ENCODE data around the gene ADAM21.
"Not testable (repeated sequence)": the region's sequence is repeated elsewhere in the genome, so short reads cannot be mapped to it uniquely, and the experiment has no call there.

The ADAM21 gene

DNA sequence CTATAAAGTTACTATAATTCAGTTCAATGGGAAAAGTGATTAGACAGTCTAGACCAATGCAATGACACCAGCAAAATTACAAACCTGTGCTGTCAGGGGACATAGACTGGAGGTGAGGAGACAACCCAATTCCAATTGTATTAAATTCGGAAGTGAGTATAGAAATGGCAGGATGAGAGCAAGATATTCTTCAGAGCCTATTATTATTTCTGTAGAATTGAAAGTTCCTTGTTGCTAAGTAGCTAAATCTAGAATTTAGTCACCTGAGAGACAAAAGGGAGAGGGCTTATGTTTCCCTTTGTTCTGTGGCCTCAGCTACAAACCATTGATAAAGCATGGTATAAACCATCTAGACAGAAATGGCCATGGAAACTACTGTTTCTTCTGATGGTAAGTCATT, at the start of gene ADAM21:
TSS of gene ADAM21 (plus strand) at position 301 of the 400 bp plus-strand sequence. CDS start 5,326 bp downstream, outside the sequence.
- H3K4me3 ChIP-seq (ENCODE audit: low read depth, low read length), result no peak within 1 kb of the TSS
- TF ChIP-seq, protein P1, sequence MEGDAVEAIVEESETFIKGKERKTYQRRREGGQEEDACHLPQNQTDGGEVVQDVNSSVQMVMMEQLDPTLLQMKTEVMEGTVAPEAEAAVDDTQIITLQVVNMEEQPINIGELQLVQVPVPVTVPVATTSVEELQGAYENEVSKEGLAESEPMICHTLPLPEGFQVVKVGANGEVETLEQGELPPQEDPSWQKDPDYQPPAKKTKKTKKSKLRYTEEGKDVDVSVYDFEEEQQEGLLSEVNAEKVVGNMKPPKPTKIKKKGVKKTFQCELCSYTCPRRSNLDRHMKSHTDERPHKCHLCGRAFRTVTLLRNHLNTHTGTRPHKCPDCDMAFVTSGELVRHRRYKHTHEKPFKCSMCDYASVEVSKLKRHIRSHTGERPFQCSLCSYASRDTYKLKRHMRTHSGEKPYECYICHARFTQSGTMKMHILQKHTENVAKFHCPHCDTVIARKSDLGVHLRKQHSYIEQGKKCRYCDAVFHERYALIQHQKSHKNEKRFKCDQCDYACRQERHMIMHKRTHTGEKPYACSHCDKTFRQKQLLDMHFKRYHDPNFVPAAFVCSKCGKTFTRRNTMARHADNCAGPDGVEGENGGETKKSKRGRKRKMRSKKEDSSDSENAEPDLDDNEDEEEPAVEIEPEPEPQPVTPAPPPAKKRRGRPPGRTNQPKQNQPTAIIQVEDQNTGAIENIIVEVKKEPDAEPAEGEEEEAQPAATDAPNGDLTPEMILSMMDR (IDR thresholded peaks at IDR 0.05; ENCODE audit: low read depth, low read length), result no peak

- H3K4me3 ChIP-seq (ENCODE audit: low read depth, low read length), result not testable (repeated sequence)
Observed at GRCh38 chr14:70403335-70403734, 48.6 kb upstream of the ADAM21 start.

DNA sequence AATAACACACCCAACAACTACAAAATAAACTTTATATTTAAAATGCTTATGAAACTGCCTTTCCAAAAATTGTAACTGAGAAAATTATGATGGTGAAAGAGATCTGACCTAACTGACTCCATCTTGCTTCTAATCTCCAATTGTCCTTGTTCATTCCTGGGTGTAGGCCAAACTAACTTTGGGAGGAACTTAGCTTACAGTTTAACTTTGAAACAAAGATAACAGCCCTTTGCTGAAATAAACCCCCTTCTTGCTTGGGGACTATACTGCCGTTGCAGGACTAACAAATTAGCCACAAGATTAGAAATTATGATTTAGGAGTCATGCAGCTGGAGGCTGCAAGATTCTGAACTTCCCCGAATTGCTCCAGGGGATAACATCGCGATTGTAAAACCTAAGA, 45.8 kb upstream of the ADAM21 start:
- H3K4me3 ChIP-seq (ENCODE audit: low read depth, low read length), result not testable (repeated sequence)

DNA sequence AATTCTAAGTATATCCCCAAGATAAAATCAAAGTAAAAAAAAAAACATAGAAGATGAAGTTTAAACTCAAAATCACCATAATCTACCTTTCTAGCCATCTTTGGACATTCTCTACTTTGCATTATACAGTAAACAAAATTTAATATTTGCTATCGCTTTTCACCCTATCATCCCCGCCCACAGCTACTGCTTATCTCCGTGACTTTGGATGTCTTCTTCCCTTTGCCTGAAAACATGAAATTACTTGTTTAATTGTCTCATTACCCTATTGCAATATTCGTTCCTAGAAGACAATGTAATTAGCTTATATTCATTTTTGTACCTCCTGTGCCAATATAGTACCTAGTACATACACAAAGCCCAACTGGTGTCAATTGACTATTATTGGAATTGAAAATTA, 44.4 kb upstream of the ADAM21 start:
- H3K4me3 ChIP-seq (ENCODE audit: low read depth, low read length), result no peak overlapping the region
- TF ChIP-seq, protein P1 (IDR thresholded peaks at IDR 0.05; ENCODE audit: low read depth, low read length), result no peak

- peak overlapping the region; percentile 98 for H3K4me3 ChIP-seq (ENCODE audit: low read depth, low read length)
- TF ChIP-seq, protein P1 (IDR thresholded peaks at IDR 0.05; ENCODE audit: low read depth, low read length), result no peak
Observed at GRCh38 chr14:70415788-70416187, 36.2 kb upstream of the ADAM21 start.

DNA sequence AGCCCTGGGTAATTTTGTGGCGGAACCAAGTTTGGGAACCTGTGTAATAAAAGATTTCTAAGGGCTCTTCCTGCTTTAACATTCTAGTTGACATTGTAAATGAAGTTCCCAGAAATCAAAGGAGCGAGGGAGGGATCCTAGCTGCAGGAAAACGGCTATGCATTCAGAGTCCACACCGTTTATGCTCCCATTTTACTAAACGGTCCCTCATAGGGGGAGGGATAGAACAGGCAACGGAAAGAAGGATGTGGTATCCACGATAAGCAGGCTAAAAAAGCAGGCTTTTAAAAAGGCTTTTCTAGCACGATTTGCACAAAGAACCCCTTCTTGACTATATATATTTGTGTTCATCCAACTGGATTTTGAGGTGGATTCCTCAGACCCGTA, 35.6 kb upstream of the ADAM21 start:
- H3K4me3 ChIP-seq (ENCODE audit: low read depth, low read length), result peak overlapping the region; percentile 98
- TF ChIP-seq, protein P1 (IDR thresholded peaks at IDR 0.05; ENCODE audit: low read depth, low read length), result no peak

DNA sequence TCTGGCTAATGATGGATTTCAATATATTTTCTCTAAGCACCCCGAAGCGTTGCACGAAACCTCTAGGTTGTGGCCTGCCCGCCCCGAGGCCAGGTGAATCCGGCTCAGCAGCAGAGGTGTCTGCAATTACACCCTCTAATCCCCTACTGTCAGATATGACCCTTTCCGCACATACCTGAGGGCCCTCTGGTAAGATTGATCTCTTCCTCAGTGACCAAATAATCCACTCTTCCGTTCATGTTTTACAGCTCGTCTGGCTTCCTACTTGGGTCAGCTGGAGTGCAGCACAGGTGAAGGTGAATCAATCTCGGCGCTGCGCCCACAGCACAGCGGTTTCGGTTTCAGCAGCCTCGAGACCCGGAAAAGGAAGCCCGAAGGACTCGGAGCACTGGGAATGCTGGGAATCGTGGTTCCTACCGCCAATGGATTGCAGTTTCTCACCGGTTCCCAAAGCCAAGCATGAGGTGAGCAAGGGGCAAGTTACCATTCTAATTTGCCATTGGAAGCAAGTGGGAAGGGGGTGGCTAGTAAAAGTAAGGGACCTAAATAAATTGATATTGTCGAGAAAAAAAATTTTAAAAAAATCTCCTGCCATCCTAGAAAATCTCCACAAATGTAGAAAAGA, 35.1 kb upstream of the ADAM21 start, which contains the start of gene SYNJ2BP:
TSS of gene SYNJ2BP (minus strand) at position 366 of the 625 bp plus-strand sequence. CDS start at position 239, 127 bp downstream.
- TF ChIP-seq, protein P1 (IDR thresholded peaks at IDR 0.05; ENCODE audit: low read depth, low read length), result no peak
- H3K4me3 ChIP-seq (ENCODE audit: low read depth, low read length), result peak within 1 kb of the TSS; percentile 98

DNA sequence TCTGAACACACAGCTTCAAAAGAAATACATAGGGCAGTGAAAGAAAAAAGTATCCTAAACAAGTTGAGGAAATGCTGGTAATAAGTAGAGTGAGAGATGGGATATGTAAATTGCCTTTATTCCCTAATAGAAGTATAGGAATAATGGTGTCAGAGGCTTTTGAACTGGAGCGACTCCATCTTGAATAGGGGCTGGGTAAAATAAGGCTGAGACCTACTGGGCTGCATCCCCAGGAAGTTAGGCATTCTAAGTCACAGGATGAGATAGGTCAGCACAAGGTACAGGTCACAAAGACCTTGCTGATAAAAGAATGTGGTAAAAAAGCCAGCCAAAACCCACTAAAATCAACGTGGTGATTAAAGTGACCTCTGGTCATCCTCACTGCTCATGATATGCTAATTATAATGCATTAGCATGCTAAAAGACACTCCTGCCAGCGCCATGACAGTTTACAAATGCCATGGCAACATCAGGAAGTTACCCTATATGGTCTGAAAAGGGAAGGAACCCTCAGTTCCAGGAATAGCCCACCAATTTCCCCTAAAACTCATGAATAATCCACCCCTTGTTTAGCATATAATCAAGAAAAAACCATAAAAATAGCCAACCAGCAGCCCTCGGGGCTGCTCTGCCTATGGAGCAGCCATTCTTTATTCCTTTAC, 32.6 kb upstream of the ADAM21 start:
- not testable (repeated sequence) for H3K4me3 ChIP-seq (ENCODE audit: low read depth, low read length)

GRCh38 chr14:70422538-70422937, 29.4 kb upstream of the ADAM21 start:
- TF ChIP-seq, protein P1 (IDR thresholded peaks at IDR 0.05; ENCODE audit: low read depth, low read length), result no peak
- no peak overlapping the region for H3K4me3 ChIP-seq (ENCODE audit: low read depth, low read length)

Data from WI38 (cell line).